ENCODE results near the gene ZBTB38.

GRCh38 chr3:141336672-141337522, 31.4 kb upstream of the ZBTB38 start:
- TF ChIP-seq CTCF (IDR thresholded peaks at IDR 0.05; ENCODE audit: insufficient read depth, low read length) (no peak), SPI1 (IDR thresholded peaks at IDR 0.05; ENCODE audit: borderline replicate concordance, low read depth) (no peak)
